A204.1 (cell line): ENCODE results near the gene NR3C1.

Experiments
- FAIRE-seq: peaks from 2 replicates; lab custom pipeline; 2012; peaks lifted over from hg19 to GRCh38; lab: Jason Lieb, UNC

NR3C1 gene

GRCh38 chr5:143398053-143398355 is 5.5 kb downstream of the NR3C1 start:
- no peak for FAIRE-seq

- no peak for FAIRE-seq
Measured at GRCh38 chr5:143397302-143398052, 6.0 kb downstream of the NR3C1 start.

- no peak for FAIRE-seq
Measured at GRCh38 chr5:143396353-143396940, 7.0 kb downstream of the NR3C1 start.

- peak; percentile 32 for FAIRE-seq
Measured at GRCh38 chr5:143395638-143396352, 7.7 kb downstream of the NR3C1 start.

GRCh38 chr5:143393524-143393923 is 10.0 kb downstream of the NR3C1 start:
- no peak for FAIRE-seq

GRCh38 chr5:143390941-143391340 is 12.5 kb downstream of the NR3C1 start:
- FAIRE-seq = no peak

- no peak for FAIRE-seq
Measured at GRCh38 chr5:143390258-143390657, 13.2 kb downstream of the NR3C1 start.

GRCh38 chr5:143386725-143387124 is 16.8 kb downstream of the NR3C1 start:
- FAIRE-seq = no peak

GRCh38 chr5:143384865-143385657 is 18.4 kb downstream of the NR3C1 start:
- FAIRE-seq = no peak

- FAIRE-seq = no peak
Measured at GRCh38 chr5:143383988-143384387, 19.5 kb downstream of the NR3C1 start.

- no peak for FAIRE-seq
Measured at GRCh38 chr5:143379606-143380005, 23.9 kb downstream of the NR3C1 start.

GRCh38 chr5:143376911-143377813 is 26.3 kb downstream of the NR3C1 start:
- FAIRE-seq = no peak

GRCh38 chr5:143376195-143376779 is 27.2 kb downstream of the NR3C1 start:
- no peak for FAIRE-seq

- no peak for FAIRE-seq
Measured at GRCh38 chr5:143374496-143375217, 28.8 kb downstream of the NR3C1 start.

- FAIRE-seq = no peak
Measured at GRCh38 chr5:143373076-143373475, 30.4 kb downstream of the NR3C1 start.

GRCh38 chr5:143372187-143372829 is 31.2 kb downstream of the NR3C1 start:
- no peak for FAIRE-seq

- FAIRE-seq = no peak
Measured at GRCh38 chr5:143370440-143370839, 33.0 kb downstream of the NR3C1 start.

GRCh38 chr5:143364061-143364460 is 39.4 kb downstream of the NR3C1 start:
- no peak for FAIRE-seq

- FAIRE-seq = no peak
Measured at GRCh38 chr5:143362664-143363227, 40.7 kb downstream of the NR3C1 start.

- no peak for FAIRE-seq
Measured at GRCh38 chr5:143361438-143361837, 42.0 kb downstream of the NR3C1 start.
